Activated T-cell treated with anti-CD3 and anti-CD28 coated beads for 4 hours (primary cell): Measurements from ENCODE around the gene NCOA3.

Source experiments
- DNase-seq: peaks from one replicate; pipeline ENCODE4 v3.0.0-alpha.2; 2020

Gene NCOA3

DNA sequence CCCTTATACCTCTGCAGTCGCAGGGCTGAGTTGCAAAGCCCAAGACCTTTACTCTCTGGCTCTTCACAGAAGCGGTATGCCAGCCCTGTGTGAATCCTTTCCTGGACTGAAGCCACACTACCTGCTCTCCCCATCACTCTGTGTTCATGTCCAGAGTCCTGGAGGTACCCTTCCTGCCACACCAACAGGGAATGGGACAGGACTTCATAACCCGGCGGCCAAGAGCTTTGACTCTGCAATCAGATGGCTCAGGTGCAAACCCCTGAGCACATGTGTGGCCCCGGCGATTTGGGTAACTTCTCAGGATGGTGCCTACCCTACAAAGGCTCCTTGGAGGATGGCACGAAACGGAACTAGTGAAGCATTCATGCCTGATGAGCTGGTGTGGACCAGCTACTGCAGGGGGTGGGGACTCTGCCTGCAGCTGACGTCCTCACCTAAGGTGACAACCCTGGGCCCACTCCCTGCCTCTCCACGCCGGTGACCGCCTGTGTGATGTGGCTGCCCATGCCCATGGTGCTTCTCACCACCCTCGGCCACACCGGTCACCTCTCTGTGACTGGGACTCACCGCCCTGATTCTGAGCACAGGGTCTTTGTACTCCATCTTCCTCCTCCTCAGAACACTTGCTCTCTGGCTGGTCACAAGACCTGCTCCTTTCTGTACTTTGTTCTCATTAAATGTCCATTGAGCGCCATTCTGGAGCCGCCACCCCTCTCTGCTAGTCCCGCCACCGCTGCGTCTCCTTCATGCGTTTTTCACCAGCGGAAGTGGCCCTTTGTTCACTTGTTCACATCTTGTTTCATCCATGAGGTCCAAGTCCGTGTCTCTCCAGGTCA, 166.8 kb downstream of the NCOA3 start:
- DNase-seq: no peak

DNA sequence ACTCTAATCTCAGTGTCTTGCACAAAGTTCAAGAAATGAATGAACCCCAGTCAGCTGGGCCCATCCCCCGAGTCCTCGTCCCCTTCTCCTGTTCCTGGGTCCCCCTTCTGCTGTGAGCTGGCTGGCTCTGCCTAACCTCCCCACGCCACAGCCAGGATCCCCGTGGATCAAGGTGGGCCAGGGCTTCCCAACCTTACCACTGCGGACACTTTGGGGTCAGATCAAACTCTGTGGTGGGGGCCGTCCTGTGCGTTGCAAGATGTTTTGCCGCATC, 167.4 kb downstream of the NCOA3 start:
- no peak for DNase-seq

DNA sequence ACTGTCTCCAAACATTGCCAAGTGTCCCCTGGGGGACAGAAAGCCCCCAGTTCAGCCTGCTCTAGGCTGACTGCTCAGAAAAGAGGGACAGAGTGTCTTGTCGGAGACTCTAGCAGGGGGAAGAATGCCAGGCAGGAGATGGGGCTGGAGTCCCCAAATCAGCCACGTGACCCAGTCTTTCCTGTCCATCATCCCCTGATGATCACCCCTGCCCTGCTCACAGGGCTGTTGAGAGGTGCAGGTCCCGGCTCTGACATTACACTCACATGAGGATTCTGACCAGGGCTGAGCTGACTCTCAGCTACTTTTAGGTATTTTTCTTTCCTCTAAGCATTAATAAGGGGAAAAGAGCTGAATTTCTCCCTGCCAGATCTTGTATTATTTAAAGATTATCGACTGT, 167.8 kb downstream of the NCOA3 start:
- DNase-seq: no peak

DNA sequence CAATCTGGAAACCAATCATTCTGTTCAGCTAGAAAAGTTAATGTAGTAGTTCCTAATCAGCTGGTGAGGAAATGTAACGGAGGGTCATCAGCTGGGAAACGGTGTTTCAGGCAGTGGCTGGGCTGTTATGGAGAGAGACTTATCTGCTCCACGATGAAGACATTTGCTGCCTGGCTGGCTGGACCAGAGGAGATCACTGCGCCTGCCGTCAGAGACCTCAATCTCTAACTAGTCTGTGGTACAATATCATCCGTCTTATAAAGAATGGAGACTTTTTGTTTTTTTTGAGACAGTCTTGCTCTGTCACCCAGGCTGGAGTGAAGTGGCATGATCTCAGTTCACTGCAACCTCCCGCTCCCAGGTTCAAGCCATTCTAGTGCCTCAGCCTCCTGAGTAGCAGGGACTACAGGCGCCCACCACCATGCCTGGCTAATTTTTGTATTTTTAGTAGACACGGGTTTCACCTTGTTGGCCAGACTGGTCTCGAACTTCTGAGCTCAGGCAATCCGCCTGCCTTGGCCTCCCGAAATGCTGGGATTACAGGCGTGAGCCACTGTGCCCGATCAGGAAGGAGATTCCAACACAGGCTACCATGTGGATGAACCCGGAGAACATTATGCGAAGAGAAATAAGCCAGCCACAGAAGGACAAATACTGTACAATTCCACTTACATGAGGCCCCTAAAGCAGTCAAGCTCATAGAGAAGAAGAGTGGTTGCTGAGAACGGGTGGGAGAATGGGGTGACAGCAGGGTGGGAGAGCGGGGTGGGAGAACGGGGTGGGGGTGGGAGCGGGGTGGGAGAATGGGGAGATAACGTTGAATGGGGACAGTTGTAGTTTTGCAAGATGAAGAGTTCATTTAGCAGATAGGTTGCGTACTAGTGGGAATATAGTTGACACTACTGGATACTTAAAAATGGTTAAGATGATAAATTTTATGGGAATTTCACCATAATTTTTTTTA, 168.5 kb downstream of the NCOA3 start:
- no peak for DNase-seq

DNA sequence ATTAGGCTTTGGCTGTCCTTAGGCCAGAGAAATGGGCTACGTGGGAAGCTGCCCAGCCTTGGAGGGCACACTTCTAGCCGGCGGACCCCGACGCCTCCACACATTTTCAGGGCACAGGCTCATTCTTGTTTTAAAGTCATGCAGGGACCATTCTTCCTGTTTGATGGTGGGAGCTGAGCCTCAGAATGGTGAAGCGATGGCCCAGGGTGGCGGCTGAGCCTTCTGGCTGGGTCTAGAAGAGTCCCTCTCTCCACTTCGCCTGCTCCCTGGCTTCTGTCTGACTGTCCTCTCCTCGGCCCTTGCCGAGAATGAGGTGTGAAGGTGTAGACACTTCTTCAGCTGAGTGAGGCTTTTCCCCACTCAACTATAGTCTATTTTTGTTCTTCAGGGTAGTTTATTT, 169.2 kb downstream of the NCOA3 start:
- no peak for DNase-seq

DNA sequence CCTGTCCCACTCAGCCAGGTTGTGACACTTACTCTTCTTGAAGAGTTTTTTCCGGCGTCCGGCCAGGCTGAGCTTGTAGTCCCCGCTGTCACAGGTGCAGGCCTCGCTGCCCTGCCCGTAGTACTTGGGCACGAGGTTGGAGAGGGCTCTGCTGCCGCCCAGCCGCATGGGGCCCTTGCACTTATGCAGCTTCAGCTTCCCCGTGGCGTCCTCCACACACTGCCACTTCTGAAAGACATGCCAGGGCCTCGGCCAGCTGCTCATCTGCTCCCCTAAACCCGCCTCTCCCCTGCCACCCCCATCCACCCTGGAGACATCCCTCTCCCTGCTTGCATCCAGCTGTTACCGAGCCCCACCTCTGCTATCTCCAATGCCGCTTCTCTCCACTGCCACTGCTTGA, 170.5 kb downstream of the NCOA3 start:
- no peak for DNase-seq

DNA sequence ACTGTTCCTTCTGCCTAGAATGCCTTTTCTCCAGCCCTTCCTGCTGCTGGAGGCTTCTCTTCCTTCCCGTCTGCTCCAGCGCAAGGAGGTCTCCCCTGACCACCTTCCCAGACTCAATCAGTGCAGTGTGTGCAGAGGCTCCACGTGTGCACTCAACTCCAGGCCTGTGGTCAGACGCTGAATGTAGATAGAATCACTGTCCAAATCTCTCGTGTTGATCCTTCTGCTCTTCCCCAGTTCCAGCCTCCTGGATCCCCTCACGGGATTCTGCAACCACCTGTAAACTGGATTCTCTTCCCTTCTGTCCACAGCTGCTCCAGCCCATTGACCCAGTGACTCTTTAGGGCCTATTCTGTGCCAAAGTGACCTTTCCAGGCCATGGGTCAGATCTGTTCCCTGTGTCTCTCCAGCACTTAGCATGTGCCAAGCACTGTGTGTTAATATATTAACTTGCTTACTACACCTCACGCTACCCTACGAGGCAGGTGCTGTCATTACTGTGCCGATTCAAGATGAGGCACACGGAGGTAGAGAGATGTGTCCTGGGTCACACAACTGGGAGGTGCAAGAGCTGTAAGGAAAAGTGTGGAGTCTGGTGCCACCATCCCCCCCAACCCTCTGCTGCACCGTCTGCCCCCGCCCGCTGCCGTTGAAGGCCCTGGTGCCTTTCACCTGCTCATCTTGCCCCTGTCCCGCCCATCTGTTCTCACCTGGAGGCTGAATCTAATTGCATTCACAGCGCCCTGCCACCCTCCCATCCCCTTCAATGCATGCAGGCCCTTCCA, 171.4 kb downstream of the NCOA3 start:
- DNase-seq: no peak

DNA sequence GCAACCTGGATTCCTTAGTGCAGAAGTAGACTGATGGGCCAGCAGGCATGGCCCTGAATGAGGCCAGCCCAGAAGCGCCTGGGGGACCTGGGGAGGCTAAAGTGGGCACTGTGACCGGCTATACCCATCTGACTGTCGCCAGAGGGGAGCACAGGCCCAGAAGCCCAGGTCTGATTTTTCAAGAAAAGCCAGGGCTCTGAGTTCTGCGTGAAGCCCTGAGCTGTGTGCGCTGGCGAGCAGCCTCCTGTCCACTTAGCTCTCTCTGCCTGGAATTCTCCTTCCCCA, 171.9 kb downstream of the NCOA3 start:
- DNase-seq: no peak

DNA sequence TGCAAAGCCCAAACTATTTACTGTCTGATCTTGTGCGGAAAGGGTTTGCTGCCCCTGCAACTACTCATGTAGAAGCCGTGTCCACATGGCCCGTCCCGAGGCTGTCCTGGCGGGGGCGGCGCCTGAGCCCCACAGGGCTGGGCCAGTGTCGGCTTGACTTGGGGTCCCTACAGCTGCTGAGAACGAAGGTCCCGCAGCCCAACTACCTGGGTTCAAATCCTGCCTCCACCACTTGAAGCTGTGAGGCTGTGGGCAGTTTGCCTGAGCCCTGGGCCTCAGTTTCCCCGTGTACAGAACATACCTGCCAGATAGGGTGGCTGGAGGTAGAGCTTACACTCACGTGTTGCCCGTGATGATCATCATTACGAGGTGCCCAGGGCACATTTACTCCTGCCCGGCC, 172.5 kb downstream of the NCOA3 start:
- DNase-seq: no peak

DNA sequence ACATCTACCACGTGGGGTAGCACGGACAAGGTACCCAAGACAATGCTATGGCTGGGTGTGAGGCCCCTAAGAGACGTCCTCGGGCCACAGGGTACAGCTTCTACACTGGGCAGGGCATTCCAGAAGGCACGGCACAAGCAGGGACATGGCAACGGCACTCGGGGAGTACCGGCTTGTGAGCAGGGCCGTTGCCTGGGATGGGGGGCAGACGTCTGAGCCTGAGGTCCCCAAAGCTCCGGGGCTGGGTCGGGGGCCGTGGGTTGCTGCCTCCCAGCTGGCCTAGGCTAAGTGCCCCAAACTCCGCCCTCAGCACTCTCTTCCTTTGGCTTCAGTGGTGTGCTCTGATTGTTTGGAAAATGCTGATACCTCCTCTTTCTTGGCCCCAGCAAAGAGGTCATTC, 173.0 kb downstream of the NCOA3 start:
- no peak for DNase-seq

DNA sequence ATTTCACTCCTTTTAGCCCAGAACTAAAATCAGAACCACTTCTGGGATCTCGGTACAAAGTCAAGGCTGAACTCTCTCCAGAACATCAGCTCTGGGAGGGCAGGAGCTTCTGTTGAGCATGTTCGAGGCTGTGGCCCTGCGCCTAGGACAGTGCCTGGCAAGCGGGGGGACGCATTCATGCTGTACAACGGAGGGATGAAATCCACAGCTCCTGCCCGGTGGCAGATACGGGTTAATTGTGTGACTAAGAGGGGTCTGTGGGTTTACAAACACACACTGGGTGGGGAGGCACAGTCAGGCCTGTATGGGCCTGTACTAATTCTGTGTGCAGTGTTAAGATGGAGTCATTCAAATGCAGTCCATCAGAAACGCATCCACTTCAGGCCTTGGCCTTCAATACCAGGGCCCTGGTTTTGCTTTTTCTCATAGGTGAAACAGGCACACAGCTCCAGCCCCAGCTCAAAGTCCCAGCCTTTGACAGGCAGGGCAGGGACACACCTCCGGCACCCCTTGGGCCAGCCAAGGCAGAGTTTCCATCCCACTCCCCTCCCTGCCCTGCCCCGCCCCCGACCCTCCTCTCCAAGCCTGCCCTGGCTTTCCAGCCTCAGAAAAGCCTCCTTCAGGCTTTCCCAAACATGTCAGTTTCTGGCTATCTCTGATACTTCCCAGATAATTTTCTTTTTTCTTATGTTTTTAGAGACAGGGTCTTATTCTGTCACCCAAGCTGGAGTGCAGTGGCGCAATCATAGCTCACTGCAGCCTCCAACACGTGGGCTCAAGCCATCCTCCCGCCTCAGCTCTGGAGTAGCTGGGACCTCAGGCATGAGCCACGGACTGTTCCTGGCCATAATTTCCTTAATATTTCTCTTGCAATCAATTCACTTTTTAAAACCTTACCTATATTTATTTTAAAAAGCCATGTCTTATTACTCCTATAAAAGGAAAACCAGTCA, 173.8 kb downstream of the NCOA3 start:
- no peak for DNase-seq

DNA sequence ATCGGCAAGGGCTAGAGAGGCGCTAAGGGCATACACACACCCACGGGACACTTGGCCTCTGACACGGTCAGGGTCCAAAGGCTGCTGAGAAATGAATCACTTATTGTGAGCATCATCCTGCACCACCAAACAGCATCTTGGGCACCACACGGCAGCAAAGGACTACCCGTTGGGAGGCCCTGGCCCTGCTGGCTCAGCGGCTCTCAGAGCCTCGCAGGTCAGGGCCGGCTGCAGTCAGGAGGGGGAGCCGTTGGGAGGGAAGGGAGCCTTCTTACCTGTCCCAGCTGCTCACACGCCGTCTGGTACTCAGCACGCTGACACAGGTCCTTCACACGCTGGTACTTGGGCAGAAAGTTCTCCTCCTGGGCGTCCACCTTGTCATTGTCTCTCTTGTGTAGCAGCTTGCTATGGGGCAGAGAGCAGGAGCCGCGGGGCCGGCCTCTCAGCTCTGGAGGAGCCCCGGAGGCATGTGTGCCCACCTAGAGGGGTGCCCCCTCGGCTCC, 174.6 kb downstream of the NCOA3 start:
- DNase-seq: no peak

DNA sequence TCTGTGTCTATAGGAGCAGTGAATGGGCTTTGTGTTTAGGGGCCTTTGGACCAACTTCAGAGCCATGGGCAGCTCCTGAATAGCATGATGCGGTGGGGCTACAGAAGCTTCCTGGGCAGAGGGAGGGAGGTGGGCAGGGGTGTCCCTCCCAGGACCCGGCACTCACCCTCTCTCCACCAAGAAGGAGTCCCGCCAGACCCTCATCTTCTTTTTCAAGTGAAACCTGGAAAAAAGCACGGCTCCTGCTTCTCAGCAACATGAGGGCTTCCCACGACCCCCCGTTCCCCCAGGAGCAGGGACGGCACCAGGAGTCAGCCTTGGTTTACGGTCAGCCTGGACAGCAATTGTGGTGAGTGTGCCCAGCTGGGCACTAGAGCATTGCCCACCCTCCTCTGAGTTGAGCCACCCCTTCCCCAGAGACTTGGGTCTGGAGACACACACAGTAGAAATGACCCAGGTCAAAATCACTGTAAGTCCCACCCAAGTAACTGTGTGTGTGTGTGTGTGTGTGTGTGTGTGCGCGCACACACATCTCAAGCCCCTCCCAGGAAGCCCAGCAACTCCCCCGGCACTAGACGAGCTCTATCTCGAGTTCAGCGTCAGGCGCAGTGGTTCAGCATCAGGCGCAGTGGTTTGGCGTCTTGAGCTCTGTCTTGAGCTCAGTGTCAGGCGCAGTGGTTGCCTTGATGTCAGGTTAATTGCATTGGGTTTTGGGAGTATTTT, 175.4 kb downstream of the NCOA3 start:
- no peak for DNase-seq

DNA sequence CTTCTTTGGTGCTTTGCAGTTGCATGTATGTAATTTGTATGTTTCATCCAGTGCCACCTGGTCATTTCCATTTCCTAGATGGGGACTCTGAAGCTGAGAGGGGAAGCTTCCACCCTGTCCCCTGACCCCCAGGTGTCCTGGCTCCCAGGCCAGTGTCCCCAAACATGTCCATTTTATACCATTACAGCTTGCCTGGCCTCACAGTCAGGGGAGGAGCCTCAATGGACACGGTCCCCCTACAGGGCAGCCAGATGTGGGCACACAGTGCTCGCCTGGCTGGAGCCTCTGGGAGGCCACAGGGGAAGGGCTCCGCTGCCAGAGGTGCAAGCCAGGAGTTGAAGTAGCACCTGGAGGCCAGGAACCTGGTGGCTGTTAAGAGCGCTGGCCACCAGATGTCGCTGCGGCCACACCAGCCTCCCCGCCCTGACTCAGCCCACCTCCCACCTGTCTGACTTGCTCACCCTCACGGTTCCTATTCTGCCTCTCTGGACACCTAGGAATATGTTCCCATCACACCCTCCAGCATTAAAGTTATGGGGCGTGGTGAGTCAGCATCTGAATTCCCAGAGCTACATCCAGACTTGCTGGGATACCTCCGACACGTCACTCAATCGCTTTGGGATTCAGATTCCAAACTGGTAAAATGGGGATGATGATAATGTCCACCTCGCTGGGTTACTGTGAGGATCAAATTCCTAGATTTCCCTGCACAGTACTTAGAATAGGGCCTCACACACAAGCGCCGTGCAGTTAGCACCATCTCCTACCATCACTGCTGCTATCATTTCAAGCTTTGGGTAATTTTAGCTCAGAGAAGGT, 176.2 kb downstream of the NCOA3 start:
- DNase-seq: peak; percentile 45

DNA sequence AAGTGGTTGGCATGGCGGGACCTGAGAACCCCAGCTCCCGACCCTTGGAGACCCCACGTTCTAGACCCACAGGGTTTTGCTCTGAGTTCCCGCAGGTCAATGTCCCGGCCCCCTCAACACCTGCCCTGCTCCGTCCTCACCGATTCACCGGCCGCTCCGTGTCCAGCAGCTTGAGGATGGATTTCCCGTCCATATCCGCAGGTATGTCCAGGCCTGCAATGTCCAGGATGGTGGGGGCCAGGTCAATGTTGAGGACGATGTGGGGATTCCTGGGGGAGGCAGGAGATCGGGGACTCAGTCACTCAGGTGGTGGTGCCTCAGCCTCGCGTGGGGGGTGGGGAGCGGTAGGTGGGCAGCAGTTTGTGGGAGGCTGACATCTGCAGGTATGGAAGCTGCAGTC, 176.8 kb downstream of the NCOA3 start:
- no peak for DNase-seq

DNA sequence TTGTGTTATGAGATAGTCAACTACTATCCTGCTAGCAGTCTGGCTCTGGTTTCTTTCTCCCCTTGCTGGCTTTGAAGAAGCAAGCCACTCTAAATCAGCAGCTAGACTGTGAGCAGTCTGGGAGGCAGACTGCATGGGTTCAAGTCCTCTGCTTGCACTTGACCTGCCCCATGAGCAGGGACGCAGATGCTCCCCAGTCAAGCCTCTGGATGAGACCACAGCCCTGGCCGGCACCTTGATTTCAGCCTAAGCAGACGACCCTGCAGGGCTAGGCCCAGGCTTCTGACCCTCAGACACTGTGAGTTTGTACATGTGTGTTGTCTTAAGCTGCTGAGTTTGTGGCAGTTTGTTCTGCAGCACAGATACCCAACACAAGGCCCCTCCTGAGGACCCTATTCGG, 177.8 kb downstream of the NCOA3 start:
- no peak for DNase-seq

DNA sequence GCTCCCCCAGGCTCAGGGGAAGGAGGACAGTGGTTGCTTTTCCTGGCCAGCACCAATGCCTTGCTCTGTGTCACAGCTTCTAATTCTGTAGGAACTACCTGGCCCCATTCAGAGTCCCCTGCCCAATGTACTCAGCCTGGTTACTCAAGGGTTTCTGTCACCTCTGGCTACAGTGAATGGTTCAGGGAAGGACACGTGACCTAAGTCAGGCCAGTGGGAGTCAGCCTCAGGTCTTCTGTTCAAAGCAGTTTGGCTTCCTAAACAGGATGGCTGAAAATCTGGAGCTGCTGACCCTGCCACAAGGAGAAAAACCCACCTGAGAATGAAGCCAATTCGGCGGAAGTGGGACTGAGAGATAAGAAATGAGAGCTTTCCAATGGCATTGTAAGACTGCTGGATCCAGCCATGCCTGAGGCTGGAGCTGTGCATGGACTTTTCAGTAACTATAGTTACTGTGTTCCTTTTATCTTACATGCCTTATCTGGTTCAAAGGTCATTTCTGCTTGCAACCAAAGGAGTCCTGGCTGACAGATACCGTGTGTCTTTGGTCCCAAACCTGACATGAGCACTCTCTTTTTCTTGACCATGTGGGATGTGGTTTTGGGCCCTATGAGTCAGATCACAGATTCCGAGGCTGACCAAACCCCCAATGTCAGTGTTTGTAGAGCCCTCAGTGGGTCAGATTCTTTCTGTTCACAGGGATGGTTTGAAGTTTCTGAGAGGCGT, 179.3 kb downstream of the NCOA3 start:
- no peak for DNase-seq

DNA sequence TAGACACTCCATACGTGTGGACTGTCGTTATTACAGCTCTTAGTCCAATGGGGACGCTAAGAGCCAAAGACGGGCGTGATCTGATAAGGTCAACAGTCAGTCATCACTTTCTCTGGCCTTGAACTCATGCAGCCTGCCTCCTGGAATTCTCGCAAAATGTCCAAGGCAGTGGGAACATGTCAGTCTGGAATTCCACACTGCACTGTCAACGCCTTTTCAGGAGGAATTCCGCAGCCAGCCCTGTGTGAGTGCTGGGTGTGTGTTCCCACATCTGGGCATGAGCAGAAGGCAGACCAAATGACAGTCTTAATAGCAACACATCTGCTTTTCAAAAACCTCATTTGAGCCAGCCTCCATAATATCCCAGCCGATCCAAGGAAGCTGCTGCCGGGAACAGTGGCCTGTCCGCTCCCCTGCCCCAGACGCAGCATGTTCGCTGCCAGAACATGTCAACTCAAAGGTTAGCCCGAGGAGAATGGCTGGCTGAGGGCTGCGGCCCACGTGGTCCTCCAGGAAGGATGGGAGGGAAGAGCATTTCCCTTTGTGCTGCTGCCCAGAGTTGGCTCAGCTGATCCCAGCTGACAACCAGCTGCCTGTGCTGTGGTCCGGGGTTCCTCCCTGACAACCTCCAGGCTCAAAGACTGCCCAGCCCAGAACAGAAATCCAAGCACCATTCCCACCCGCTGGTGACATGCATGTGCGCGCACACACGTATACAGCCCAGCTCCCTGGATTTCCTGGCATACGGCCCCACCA, 180.5 kb downstream of the NCOA3 start:
- DNase-seq: no peak

DNA sequence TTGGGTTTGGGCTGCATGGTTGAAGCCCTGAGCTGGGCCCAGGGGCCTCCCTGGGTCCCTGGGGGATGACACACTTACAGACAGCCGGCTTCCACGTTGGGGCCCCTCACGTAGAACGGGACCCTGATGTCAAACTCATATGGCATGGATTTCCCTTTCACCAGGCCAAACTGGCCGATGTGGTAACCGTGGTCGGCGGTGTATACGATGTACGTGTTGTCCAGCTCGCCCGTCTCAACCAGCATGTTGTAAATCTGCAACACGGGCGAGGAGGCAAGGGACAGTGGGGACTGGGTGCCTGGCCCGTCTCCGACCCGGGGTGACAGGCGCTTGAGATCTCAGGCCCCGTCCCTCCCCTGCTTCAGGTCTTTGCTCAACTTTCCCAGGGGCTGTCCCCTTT, 181.2 kb downstream of the NCOA3 start:
- no peak for DNase-seq
